Tibial nerve (tissue), 4 donors: Measurements from ENCODE around the gene CTNNA1. TPM values are rescaled to one million over a fixed set of nuclear protein-coding genes. Genes with fewer than 3 reads are reported as not detected.

Source experiments
- DNase-seq, 2 donors: peaks; one replicate each; pipeline ENCODE4 v3.0.0-alpha.2; 2019; ENCODE audit warnings: low spot score in 2 of 2
- H3K27ac ChIP-seq, 4 donors: fragments of 200-600 bp; sonication (generic) in 3 of 4; one replicate each; pipeline ENCODE4 v1.5.1; 2017 to 2019; ENCODE audit warnings: mild to moderate bottlenecking in 1 of 4
- H3K27me3 ChIP-seq, 2 donors: fragments of 200-600 bp; sonication (generic) in 1 of 2; one replicate each; pipeline versions ENCODE4 v1.5.1 to v1.6.0; 2017 to 2019
- H3K36me3 ChIP-seq, 3 donors: fragments of 200-600 bp; sonication (generic); one replicate each; pipeline ENCODE4 v1.5.1; 2018 to 2019
- H3K4me1 ChIP-seq, 4 donors: fragments of 200-600 bp; sonication (generic) in 3 of 4; one replicate each; pipeline ENCODE4 v1.5.1; 2017 to 2019
- H3K4me3 ChIP-seq, 4 donors: fragments of 200-600 bp; sonication (generic) in 3 of 4; one replicate each; pipeline ENCODE4 v1.5.1; 2017 to 2019; ENCODE audit warnings: mild to moderate bottlenecking in 1 of 4, moderate library complexity in 1 of 4
- H3K9me3 ChIP-seq, 4 donors: fragments of 200-600 bp; sonication (generic) in 3 of 4; one replicate each; pipeline ENCODE4 v1.5.1; 2017 to 2019
- EP300 ChIP-seq, 2 donors: sonication (generic); formaldehyde crosslinking; IDR thresholded peaks; one replicate each; pipeline ENCODE4 v1.6.1; 2017; ENCODE audit warnings: antibody characterized with exemption in 2 of 2, mild to moderate bottlenecking in 1 of 2
- POLR2A ChIP-seq, 2 donors: fragments of 450-650 bp; IDR thresholded peaks; one replicate each; pipeline ENCODE4 v1.6.1; 2017; ENCODE audit warnings: antibody characterized with exemption in 2 of 2, mild to moderate bottlenecking in 2 of 2, moderate library complexity in 2 of 2
- WGBS, 2 donors: methylation state at CpG; one replicate each; pipeline ENCODE4 v1.1.5; 2018; 5-methylcytosine and 5-hydroxymethylcytosine counted together
- total RNA-seq, 4 donors: library from RNA; depleted of rRNA; stranded (reverse); fragments of >200 nt; gene quantifications; one replicate each; pipeline ENCODE4 v1.1.0, GENCODE V29; 2016
- TF ChIP-seq, protein P1 (sequence below), 5 experiments: fragments of 200-600 bp in 3 of 5; fragments of 450-650 bp in 2 of 5; sonication (generic) in 3 of 5; IDR thresholded peaks; one replicate each; pipeline ENCODE4 v1.5.1; 2016 to 2019; ENCODE audit warnings: antibody characterized with exemption in 5 of 5, mild to moderate bottlenecking in 3 of 5, moderate library complexity in 2 of 5

Gene CTNNA1
- total RNA-seq, 4 donors from 2014 or later: 292 to 447 (median 321) TPM

DNA sequence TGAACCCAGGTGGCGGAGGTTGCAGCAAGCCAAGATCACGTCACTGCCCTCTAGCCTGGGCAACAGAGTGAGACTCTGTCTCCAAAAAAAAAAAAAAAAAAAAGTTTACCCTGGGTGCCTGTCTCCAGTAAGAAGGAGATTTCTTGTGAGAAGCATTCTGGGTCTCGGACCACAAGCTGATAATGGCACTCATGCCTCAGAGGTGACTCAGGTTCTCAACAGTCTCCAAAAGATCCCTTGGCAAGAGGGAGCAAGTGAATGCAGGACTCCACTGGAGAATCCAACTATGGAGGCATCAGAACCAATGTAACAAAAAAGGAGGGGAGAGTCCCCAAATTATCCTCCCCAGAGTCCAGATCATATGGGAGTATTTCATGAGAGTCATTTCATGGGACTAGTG, 227.9 kb downstream of the CTNNA1 start:
- WGBS, 2 donors: 96 to 99% methylated on average over 3 of the region's 3 CpGs
- TF ChIP-seq, protein P1, sequence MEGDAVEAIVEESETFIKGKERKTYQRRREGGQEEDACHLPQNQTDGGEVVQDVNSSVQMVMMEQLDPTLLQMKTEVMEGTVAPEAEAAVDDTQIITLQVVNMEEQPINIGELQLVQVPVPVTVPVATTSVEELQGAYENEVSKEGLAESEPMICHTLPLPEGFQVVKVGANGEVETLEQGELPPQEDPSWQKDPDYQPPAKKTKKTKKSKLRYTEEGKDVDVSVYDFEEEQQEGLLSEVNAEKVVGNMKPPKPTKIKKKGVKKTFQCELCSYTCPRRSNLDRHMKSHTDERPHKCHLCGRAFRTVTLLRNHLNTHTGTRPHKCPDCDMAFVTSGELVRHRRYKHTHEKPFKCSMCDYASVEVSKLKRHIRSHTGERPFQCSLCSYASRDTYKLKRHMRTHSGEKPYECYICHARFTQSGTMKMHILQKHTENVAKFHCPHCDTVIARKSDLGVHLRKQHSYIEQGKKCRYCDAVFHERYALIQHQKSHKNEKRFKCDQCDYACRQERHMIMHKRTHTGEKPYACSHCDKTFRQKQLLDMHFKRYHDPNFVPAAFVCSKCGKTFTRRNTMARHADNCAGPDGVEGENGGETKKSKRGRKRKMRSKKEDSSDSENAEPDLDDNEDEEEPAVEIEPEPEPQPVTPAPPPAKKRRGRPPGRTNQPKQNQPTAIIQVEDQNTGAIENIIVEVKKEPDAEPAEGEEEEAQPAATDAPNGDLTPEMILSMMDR (IDR thresholded peaks at IDR 0.05): no peak
- TF ChIP-seq POLR2A (IDR thresholded peaks at IDR 0.05) (no peak), EP300 (IDR thresholded peaks at IDR 0.05) (no peak)
- Histone ChIP-seq H3K27ac (no peak overlapping the region), H3K4me3 (no peak overlapping the region), H3K4me1 (peaks cover 0 to 7% (median 0%) of the 10 kb centered on the region in 4 donors), H3K27me3 (no peaks in the 10 kb centered on the region), H3K36me3 (peaks cover 0 to 4% (median 0%) of the 10 kb centered on the region in 3 donors), H3K9me3 (no peaks in the 10 kb centered on the region)
- no peak for DNase-seq

DNA sequence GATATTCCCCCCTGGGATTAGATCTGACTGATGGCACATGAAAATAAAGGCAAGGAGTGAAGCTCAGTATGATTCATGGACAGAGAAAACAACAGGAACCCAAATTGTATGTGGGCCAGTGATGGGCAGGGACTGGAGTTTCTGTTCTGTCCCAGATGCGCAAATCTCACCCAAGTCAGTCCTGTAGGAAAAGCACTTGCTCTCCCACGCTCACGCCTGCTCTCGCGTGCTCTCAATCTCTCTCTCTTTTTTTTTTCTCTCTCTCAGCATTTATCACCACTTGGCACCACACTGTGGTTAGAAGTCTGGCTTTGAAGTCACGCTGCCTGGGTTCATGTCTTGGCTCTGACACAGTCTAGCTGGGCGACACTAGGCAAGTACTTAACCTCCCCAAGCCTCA, 228.4 kb downstream of the CTNNA1 start:
- Histone ChIP-seq H3K9me3 (no peaks in the 10 kb centered on the region), H3K4me1 (peaks cover 0 to 7% (median 0%) of the 10 kb centered on the region in 4 donors), H3K36me3 (peaks cover 0 to 4% (median 0%) of the 10 kb centered on the region in 3 donors), H3K4me3 (no peak overlapping the region), H3K27ac (no peak overlapping the region), H3K27me3 (no peaks in the 10 kb centered on the region)
- TF ChIP-seq, protein P1 (IDR thresholded peaks at IDR 0.05): no peak
- TF ChIP-seq POLR2A (IDR thresholded peaks at IDR 0.05) (no peak), EP300 (IDR thresholded peaks at IDR 0.05) (no peak)
- no peak for DNase-seq
- 79 to 86% methylated on average over 7 of the region's 7 CpGs for WGBS, 2 donors

DNA sequence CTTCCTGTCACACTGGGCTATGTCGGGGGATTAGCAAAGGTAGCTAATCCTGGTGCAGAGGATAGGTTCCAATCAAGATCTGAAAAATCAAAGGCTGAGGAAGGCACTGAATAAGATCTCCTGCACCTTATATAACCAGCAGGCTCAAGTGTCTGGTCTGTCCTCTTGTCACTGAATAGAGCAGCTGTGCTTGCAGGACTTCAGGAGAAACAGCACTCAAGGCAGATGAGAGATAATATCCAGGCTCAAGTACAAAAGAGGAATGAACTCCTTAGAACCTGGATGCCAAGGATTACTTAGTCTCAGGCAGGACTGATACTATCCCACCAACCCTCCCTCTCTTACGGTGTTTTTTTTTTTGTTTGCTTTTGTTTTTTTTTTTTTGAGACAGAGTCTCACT, 230.8 kb downstream of the CTNNA1 start:
- TF ChIP-seq, protein P1 (IDR thresholded peaks at IDR 0.05): no peak
- TF ChIP-seq POLR2A (IDR thresholded peaks at IDR 0.05) (no peak), EP300 (IDR thresholded peaks at IDR 0.05) (no peak)
- no peak overlapping the region for H3K27ac ChIP-seq

More for the DNA sequence above, 230.8 kb downstream of the CTNNA1 start:
- no peak for DNase-seq
- no peaks in the 10 kb centered on the region for H3K4me1 ChIP-seq
- WGBS, 2 donors: 90% methylated on average over 2 of the region's 2 CpGs
- no peak overlapping the region for H3K4me3 ChIP-seq
- no peaks in the 10 kb centered on the region for H3K9me3 ChIP-seq
- H3K36me3 ChIP-seq: peaks cover 0 to 4% (median 0%) of the 10 kb centered on the region in 3 donors
- no peaks in the 10 kb centered on the region for H3K27me3 ChIP-seq

Other genes starting within 250 kb of the CTNNA1 start
- 10 to 100 TPM; 48.4 to 80.1 (median 58.6) TPM for gene ETF1, start 210.2 kb upstream of the CTNNA1 start, total RNA-seq
- 100 to 1,000 TPM; 154 to 230 (median 201) TPM for gene HSPA9, start 178.0 kb upstream of the CTNNA1 start, total RNA-seq
- gene LRRTM2, start 121.9 kb downstream of the CTNNA1 start, total RNA-seq: 1 to 10 TPM in 2 of 4 donors, under 1 TPM in 2; 0.20 to 3.7 (median 0.81) TPM